Measurements from ENCODE around the gene CATSPER1. TPM values are rescaled to one million over a fixed set of nuclear protein-coding genes. Genes with fewer than 3 reads are reported as not detected.
A peak's percentile ranks its signal among the peaks of the same experiment; 100 is the strongest.

CATSPER1 gene
- total and polyA plus RNA-seq, 2 donors (not counting 3 experiments of a cell fraction or from before 2014, with no cell fraction given): 0.68 to 1.0 TPM

GRCh38 chr11:66015936-66016792, 10.1 kb downstream of the CATSPER1 start:
- FAIRE-seq (no peak), DNase-seq (ENCODE audit: low read depth, low spot score) (no peak)
- dilution Hi-C loops (cut with MboI; ENCODE audit: extremely low pct_ligation_motif_present, low sequenced_read_pairs) (no loop called here), intact Hi-C loops (cut with micrococcal nuclease) (no loop called here)
- H3K27me3 ChIP-seq (ENCODE audit: control insufficient read depth in 2 of 2, insufficient read depth in 2 of 2, low read length in 2 of 2): peaks cover 2% of the 10 kb centered on the region in 2 experiments
- H3K9me3 ChIP-seq (replicated peaks; ENCODE audit: control insufficient read depth, insufficient read depth, low read length): no peaks in the 10 kb centered on the region
- CTCF ChIA-PET: interaction anchor here (0.9 to 1.8 kb wide), 4 partner anchors 11 to 125 kb away, joined by 4 to 5 read pairs (median 5); no protein-coding TSS in a partner anchor
- H3K4me3 ChIP-seq (replicated peaks in 1 of 3; ENCODE audit: insufficient read depth in 1 of 3, low read depth in 1 of 3, low read length in 3 of 3): no peak overlapping the region
- POLR2A ChIA-PET: no interaction called here
- peaks cover 29% of the 10 kb centered on the region for H3K4me1 ChIP-seq (ENCODE audit: control insufficient read depth, extremely low read depth, insufficient read depth, low read length)
- H2AFZ ChIP-seq (ENCODE audit: low read depth, low read length): peak overlapping the region; percentile 43
- H3K36me3 ChIP-seq (ENCODE audit: control insufficient read depth in 2 of 2, extremely low read depth in 1 of 2, insufficient read depth in 2 of 2, low read length in 2 of 2): no peaks in the 10 kb centered on the region
- H4K20me1 ChIP-seq (replicated peaks; ENCODE audit: control insufficient read depth, extremely low read depth, insufficient read depth, low read length): no peaks in the 10 kb centered on the region
- TF ChIP-seq JUN (IDR thresholded peaks at IDR 0.05; ENCODE audit: borderline replicate concordance, insufficient read depth, insufficient read length, low read depth) (no peak), FOS (IDR thresholded peaks at IDR 0.05; ENCODE audit: borderline replicate concordance, insufficient read depth, low read length) (no peak), CTCF (IDR thresholded peaks at IDR 0.05; ENCODE audit: extremely low read depth in 1 of 2, insufficient read depth in 1 of 2, low read depth in 1 of 2, low read length in 2 of 2) (no peak), GATA2 (IDR thresholded peaks at IDR 0.05; ENCODE audit: insufficient read depth, insufficient read length, low read depth, low read length) (peak; percentile 9), POLR2A (IDR thresholded peaks at IDR 0.05; ENCODE audit: low read depth, low read length) (no peak), MYC (IDR thresholded peaks at IDR 0.05; ENCODE audit: low read depth, low read length) (no peak), POLR2AphosphoS5 (IDR thresholded peaks at IDR 0.05; ENCODE audit: insufficient read depth, low read depth, low read length) (no peak), MAX (IDR thresholded peaks at IDR 0.05; ENCODE audit: insufficient read depth, insufficient read length) (no peak)
- no peaks in the 10 kb centered on the region for H3K9me1 ChIP-seq (replicated peaks; ENCODE audit: control insufficient read depth, extremely low read depth, insufficient read depth, low read length)
- H3K27ac ChIP-seq (ENCODE audit: insufficient read depth, low read depth, low read length): peak overlapping the region; percentile 84
- peak overlapping the region; percentile 24 for H3K9ac ChIP-seq (replicated peaks; ENCODE audit: extremely low read depth, insufficient read depth, low read length)
- BruUV-seq (replicated peaks): no TSS peak
- peak overlapping the region; percentile 17 for H3K4me2 ChIP-seq (ENCODE audit: insufficient read depth, low read length)
- no peaks in the 10 kb centered on the region for H3K79me2 ChIP-seq (ENCODE audit: control insufficient read depth, insufficient read depth, low read length)

Data from endothelial cell of umbilical vein (primary cell).